ENCODE results near the gene KNSTRN. TPM values are rescaled to one million over a fixed set of nuclear protein-coding genes. Genes with fewer than 3 reads are reported as not detected.
A peak's percentile ranks its signal among the peaks of the same experiment; 100 is the strongest.

KNSTRN gene
- total and polyA plus RNA-seq, 2 donors = 7.5 to 25.4 TPM

DNA sequence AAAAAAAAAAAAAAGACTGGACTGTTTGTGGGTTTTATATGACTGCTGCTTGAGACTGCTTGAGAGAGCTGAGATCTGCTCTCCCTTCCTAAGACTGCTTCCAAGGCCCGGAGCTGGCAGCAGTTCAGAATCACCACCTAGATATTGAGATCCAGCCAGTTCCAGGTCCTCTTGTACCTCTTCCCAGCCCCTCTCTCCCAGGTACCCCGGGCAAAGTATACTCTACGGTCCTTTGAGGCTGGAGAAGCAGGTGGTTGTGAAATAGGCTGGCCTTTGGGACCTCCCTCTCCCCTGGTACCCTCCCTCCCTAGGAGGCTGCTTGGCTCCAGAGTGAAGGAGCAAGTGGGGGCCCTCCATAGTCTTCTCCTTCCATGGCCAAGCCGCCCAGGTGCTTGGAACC lies 45.7 kb downstream of the KNSTRN start:
- WGBS = 89% methylated on average over 4 of the region's 4 CpGs
- DNase-seq (ENCODE audit: extremely low spot score) = no peak

GRCh38 chr15:40429068-40429710 lies 46.7 kb downstream of the KNSTRN start:
- WGBS = 83% methylated on average over 10 of the region's 10 CpGs
- Histone ChIP-seq H3K36me3 (ENCODE audit: insufficient read depth) (no peaks in the 10 kb centered on the region), H3K27ac (ENCODE audit: low read depth) (no peak overlapping the region), H3K4me1 (ENCODE audit: insufficient read depth) (no peaks in the 10 kb centered on the region), H3K4me3 (ENCODE audit: low read depth, low read length) (no peak overlapping the region)
- DNase-seq (ENCODE audit: extremely low spot score) = no peak

More for the DNA sequence above, 45.7 kb downstream of the KNSTRN start:
- Histone ChIP-seq H3K36me3 (ENCODE audit: insufficient read depth) (no peaks in the 10 kb centered on the region), H3K27ac (ENCODE audit: low read depth) (no peak overlapping the region), H3K4me1 (ENCODE audit: insufficient read depth) (no peaks in the 10 kb centered on the region), H3K4me3 (ENCODE audit: low read depth, low read length) (no peak overlapping the region)

GRCh38 chr15:40430271-40430805 lies 47.8 kb downstream of the KNSTRN start:
- no peak overlapping the region for H3K27ac ChIP-seq (ENCODE audit: low read depth)
- no peak for DNase-seq (ENCODE audit: extremely low spot score)
- H3K36me3 ChIP-seq (ENCODE audit: insufficient read depth) = no peaks in the 10 kb centered on the region
- 59% methylated on average over 10 of the region's 10 CpGs for WGBS
- no peak overlapping the region for H3K4me3 ChIP-seq (ENCODE audit: low read depth, low read length)
- H3K4me1 ChIP-seq (ENCODE audit: insufficient read depth) = no peaks in the 10 kb centered on the region

DNA sequence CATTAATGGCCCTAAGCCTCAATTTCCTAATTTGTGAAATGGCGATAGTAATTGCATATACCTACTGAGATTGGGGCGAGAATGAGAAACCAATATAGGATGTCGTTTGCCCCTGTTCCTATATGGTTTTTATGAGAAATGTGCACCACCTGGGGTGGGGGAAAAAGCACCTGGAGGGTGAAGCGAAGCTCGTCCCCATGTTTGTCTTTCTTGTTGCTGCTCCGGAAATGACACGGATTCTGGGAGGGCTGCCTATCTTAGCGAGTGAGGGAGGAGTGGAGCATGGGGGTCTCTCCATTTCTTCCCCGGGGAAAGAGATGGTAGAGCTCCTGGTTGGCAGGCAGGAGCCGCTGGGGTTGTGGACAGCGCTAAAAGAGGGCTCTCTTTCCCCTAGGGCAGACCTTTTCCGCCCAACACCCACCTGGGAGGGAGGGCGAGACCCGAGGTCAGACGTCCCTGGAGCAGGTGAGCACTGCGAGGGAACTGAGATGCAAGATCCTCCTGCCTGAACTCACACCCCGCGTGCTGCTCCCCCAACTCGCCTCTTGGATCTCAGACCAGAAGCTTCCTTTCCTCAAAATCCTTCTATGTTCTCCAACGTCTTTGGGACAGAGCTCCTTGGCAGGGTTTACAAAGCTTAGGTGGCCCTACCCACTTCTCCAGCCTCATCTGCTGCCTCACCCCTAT lies 52.6 kb downstream of the KNSTRN start:
- Histone ChIP-seq H3K27ac (ENCODE audit: low read depth) (no peak overlapping the region), H3K4me3 (ENCODE audit: low read depth, low read length) (no peak overlapping the region), H3K36me3 (ENCODE audit: insufficient read depth) (no peaks in the 10 kb centered on the region), H3K4me1 (ENCODE audit: insufficient read depth) (no peaks in the 10 kb centered on the region)
- WGBS = 48% methylated on average over 20 of the region's 20 CpGs
- DNase-seq (ENCODE audit: extremely low spot score) = no peak

DNA sequence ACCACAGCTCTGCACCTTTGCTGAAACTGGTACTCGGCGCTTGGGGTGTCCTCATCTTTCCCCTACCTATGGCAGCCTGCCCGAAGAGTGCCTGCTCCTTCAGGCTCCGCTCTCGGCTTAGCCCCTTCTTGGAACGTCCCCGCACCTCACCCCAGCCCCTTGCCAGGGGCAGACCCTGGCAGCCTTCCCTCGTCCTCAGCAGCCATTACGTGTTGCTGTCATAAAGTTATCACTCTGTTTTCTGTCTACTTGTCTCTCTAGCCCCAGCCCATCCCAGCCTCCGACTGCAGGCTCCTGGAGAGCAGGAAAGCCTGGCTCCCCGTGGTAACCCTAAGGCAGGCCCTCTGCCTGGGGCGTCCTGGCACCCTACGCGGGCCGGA lies 53.2 kb downstream of the KNSTRN start:
- WGBS = 8% methylated on average over 15 of the region's 15 CpGs
- H3K4me3 ChIP-seq (ENCODE audit: low read depth, low read length) = peak overlapping the region; percentile 23

DNA sequence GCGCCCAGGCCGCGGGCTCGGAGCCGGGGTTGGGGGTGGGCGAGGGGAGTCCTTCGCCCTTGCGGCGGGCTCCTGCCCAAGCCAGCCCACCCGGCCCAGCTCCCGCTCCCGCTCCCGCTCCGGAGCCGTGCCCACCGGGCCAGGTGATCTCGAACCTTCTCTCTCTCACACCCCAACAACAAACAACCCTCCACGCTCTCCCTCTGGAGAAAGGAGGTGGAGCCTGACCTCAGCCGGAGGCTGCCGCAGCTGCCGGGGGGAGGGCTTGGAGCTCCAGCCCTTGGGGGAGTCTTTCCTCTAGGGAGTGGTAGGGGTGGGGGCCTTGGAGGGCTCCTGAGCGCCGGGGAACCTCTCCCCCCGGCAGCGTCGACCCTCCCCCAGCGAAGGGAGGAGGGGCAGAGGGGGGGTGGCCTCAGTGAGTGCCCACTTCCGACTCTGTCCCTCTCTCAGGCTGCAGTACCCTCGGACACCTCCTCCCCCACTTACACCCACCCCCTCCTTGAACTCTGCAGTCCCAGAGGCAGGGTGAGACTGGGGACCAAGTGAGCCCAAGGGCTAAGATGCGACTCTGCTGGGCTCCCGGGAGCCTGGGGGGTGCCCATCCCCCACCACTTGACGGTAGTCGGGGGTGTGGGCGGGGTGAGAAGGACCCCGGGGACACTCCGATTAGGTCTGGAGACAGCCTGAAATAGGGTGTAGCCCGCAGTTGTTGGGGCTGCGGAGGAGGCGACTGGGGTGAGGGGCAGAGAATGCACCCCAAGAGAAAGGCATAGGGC lies 53.8 kb downstream of the KNSTRN start:
- under 1% methylated on average over 39 of the region's 39 CpGs for WGBS
- no peak for DNase-seq (ENCODE audit: extremely low spot score)
- Histone ChIP-seq H3K36me3 (ENCODE audit: insufficient read depth) (no peaks in the 10 kb centered on the region), H3K4me3 (ENCODE audit: low read depth, low read length) (peak overlapping the region; percentile 23), H3K27ac (ENCODE audit: low read depth) (no peak overlapping the region), H3K4me1 (ENCODE audit: insufficient read depth) (no peaks in the 10 kb centered on the region)

More for the DNA sequence above, 53.2 kb downstream of the KNSTRN start:
- Histone ChIP-seq H3K27ac (ENCODE audit: low read depth) (no peak overlapping the region), H3K4me1 (ENCODE audit: insufficient read depth) (no peaks in the 10 kb centered on the region), H3K36me3 (ENCODE audit: insufficient read depth) (no peaks in the 10 kb centered on the region)
- DNase-seq (ENCODE audit: extremely low spot score) = no peak

- H3K27ac ChIP-seq (ENCODE audit: low read depth) = no peak overlapping the region
- no peak overlapping the region for H3K4me3 ChIP-seq (ENCODE audit: low read depth, low read length)
- H3K4me1 ChIP-seq (ENCODE audit: insufficient read depth) = no peaks in the 10 kb centered on the region
- no peak for DNase-seq (ENCODE audit: extremely low spot score)
- no peaks in the 10 kb centered on the region for H3K36me3 ChIP-seq (ENCODE audit: insufficient read depth)
- 7% methylated on average over 17 of the region's 17 CpGs for WGBS
Measured at GRCh38 chr15:40436892-40437751, 54.6 kb downstream of the KNSTRN start.

DNA sequence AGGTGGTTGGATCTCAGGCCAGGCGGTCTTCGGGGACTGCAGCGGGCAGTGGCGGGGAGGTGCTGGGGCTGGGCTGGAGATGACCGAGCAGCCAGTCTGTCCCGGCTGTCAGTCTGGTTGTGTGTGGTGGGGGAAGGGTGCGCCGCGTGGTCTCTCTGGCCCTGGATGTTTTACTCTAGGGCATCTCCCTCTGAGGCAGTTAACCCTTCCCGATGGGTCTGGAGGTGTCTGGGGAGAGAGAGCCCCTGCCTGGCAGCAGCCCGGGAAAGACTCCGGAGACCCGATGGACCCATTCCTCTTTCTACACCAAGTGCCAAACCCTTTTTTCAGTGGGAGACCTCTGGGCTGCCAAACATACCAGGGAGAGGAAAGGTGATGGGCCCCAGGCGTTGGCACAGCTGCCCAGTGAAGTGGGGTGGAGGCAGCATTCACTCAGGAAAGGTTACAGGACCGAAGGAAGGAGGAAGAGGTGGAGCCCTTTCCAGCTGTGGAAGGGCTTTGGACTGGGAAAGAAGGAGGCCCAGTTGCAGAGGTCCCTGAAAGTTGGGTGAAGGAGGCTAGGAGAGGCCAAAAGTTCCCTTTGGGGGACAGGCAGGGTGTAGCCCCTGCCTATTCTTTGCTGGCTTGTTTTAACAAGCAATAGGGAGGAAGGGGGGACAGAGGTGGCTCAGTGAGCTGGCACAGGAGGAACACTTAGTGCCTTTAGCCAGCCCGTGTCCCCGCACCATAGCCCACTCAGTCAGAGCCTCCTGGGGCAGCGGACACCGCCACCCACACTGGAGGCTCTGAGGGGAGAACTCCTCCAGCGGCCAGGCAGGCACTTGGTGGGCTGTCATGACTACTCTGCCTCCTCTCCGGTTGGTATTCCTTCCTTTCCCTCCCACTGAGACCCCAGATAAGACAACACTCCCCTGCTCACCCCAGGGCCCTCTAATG lies 55.5 kb downstream of the KNSTRN start:
- no peak overlapping the region for H3K4me3 ChIP-seq (ENCODE audit: low read depth, low read length)
- H3K27ac ChIP-seq (ENCODE audit: low read depth) = no peak overlapping the region
- H3K4me1 ChIP-seq (ENCODE audit: insufficient read depth) = peaks cover 2% of the 10 kb centered on the region
- no peaks in the 10 kb centered on the region for H3K36me3 ChIP-seq (ENCODE audit: insufficient read depth)
- WGBS = 54% methylated on average over 21 of the region's 21 CpGs
- DNase-seq (ENCODE audit: extremely low spot score) = no peak

- no peak for DNase-seq (ENCODE audit: extremely low spot score)
- peaks cover 2% of the 10 kb centered on the region for H3K4me1 ChIP-seq (ENCODE audit: insufficient read depth)
- H3K4me3 ChIP-seq (ENCODE audit: low read depth, low read length) = no peak overlapping the region
- no peaks in the 10 kb centered on the region for H3K36me3 ChIP-seq (ENCODE audit: insufficient read depth)
- H3K27ac ChIP-seq (ENCODE audit: low read depth) = no peak overlapping the region
- 76% methylated on average over 12 of the region's 12 CpGs for WGBS
Measured at GRCh38 chr15:40438712-40439111, 56.2 kb downstream of the KNSTRN start.

DNA sequence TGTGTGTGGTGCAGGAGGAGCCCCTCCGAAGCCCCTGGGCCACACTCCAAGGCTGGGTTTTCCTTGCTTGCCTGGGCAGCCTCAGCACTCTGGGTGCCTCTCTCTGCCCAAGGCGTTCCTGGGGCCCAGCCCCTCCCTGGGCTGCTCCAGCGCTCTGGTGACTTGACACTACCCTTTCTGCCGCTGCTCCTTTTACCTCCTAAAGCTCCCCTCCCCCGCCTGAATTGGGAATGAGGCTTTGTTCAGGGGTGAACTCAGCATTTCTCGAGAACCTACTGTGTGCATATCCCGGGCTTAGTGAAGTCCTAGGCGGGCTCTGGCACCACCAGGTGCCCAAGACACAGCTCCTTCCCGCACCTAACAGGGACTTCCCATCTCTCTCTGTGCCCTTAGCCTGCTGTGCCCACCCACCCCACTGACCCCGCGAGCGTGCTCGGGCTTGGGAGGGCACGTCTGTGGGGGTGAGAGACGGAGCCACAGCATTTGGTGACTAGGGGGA lies 57.0 kb downstream of the KNSTRN start:
- no peaks in the 10 kb centered on the region for H3K36me3 ChIP-seq (ENCODE audit: insufficient read depth)
- H3K4me3 ChIP-seq (ENCODE audit: low read depth, low read length) = peak overlapping the region; percentile 95
- peaks cover 2% of the 10 kb centered on the region for H3K4me1 ChIP-seq (ENCODE audit: insufficient read depth)
- 16% methylated on average over 15 of the region's 15 CpGs for WGBS
- DNase-seq (ENCODE audit: extremely low spot score) = no peak
- H3K27ac ChIP-seq (ENCODE audit: low read depth) = no peak overlapping the region

GRCh38 chr15:40439960-40440742 lies 57.6 kb downstream of the KNSTRN start:
- Histone ChIP-seq H3K4me1 (ENCODE audit: insufficient read depth) (peaks cover 2% of the 10 kb centered on the region), H3K4me3 (ENCODE audit: low read depth, low read length) (peak overlapping the region; percentile 95), H3K27ac (ENCODE audit: low read depth) (no peak overlapping the region), H3K36me3 (ENCODE audit: insufficient read depth) (no peaks in the 10 kb centered on the region)
- under 1% methylated on average over 35 of the region's 35 CpGs for WGBS
- no peak for DNase-seq (ENCODE audit: extremely low spot score)

Data from urinary bladder (tissue), 4 donors.